Activated CD4-positive, alpha-beta T cell treated with anti-CD3 and anti-CD28 coated beads, Interleukin-2, amount 10 ng/mL, durations not matched to agents 7 days and 5 days (primary cell): Measurements from ENCODE around the gene PCAT6. TPM values are rescaled to one million over a fixed set of nuclear protein-coding genes. Genes with fewer than 3 reads are reported as not detected.

ENCODE experiments used
- CTCF ChIA-PET: fragments of 350-600 bp; sonication (Branson Sonifier 250); formaldehyde crosslinking; loops from one replicate; lab custom pipeline; 2021; ENCODE audit warnings: antibody characterized with exemption; lab: Charles Lee
- POLR2A ChIA-PET: fragments of 350-600 bp; sonication (Branson Sonifier 250); formaldehyde crosslinking; loops from one replicate; lab custom pipeline; 2021; ENCODE audit warnings: antibody characterized with exemption; lab: Charles Lee
- DNase-seq: peaks from one replicate; pipeline ENCODE4 v3.0.0-alpha.2; 2020
- H3K27ac Mint-ChIP-seq: one replicate; pipeline ENCODE4 v1.8.0; 2021; ENCODE audit warnings: mild to moderate bottlenecking, moderate library complexity, mixed read lengths
- H3K27me3 Mint-ChIP-seq: one replicate; pipeline ENCODE4 v1.8.0; 2021; ENCODE audit warnings: mixed read lengths
- H3K36me3 Mint-ChIP-seq: one replicate; pipeline ENCODE4 v1.8.0; 2021; ENCODE audit warnings: low read depth, mixed read lengths
- H3K4me1 Mint-ChIP-seq: one replicate; pipeline ENCODE4 v1.8.0; 2021; ENCODE audit warnings: mixed read lengths
- H3K4me3 Mint-ChIP-seq: one replicate; pipeline ENCODE4 v1.8.0; 2021; ENCODE audit warnings: mild to moderate bottlenecking, moderate library complexity, mixed read lengths
- H3K9me3 Mint-ChIP-seq: one replicate; pipeline ENCODE4 v1.8.0; 2021; ENCODE audit warnings: mixed read lengths
- total RNA-seq, 2 experiments: library from RNA; stranded (reverse); gene quantifications; one replicate each; pipeline ENCODE4 v1.2.3, GENCODE V29; 2021

Gene PCAT6
- total RNA-seq, 2 experiments from 2014 or later: 0.29 TPM; not detected in 1

GRCh38 chr1:202798792-202799331, 11.9 kb upstream of the PCAT6 start:
- no peak overlapping the region for H3K4me3 Mint-ChIP-seq
- POLR2A ChIA-PET: no interaction called here
- H3K27me3 Mint-ChIP-seq: no peaks in the 10 kb centered on the region
- no peak for DNase-seq
- peaks cover 2% of the 10 kb centered on the region for H3K36me3 Mint-ChIP-seq
- H3K4me1 Mint-ChIP-seq: peaks cover 35% of the 10 kb centered on the region
- H3K9me3 Mint-ChIP-seq: no peaks in the 10 kb centered on the region
- CTCF ChIA-PET: interaction anchor here (1.4 kb wide), 1 partner anchor 36 kb away, joined by 3 read pairs; no protein-coding TSS in a partner anchor
- H3K27ac Mint-ChIP-seq: no peak overlapping the region

- no peak overlapping the region for H3K27ac Mint-ChIP-seq
- no peak overlapping the region for H3K4me3 Mint-ChIP-seq
- CTCF ChIA-PET: interaction anchor here (0.8 kb wide), 1 partner anchor 23 kb away, joined by 6 read pairs; no protein-coding TSS in a partner anchor
- H3K27me3 Mint-ChIP-seq: no peaks in the 10 kb centered on the region
- no peaks in the 10 kb centered on the region for H3K9me3 Mint-ChIP-seq
- peaks cover 52% of the 10 kb centered on the region for H3K4me1 Mint-ChIP-seq
- DNase-seq: no peak
- POLR2A ChIA-PET: no interaction called here
- H3K36me3 Mint-ChIP-seq: peaks cover 2% of the 10 kb centered on the region
Measured at GRCh38 chr1:202800742-202801141, 10.0 kb upstream of the PCAT6 start.

- no peak overlapping the region for H3K4me3 Mint-ChIP-seq
- H3K27me3 Mint-ChIP-seq: no peaks in the 10 kb centered on the region
- H3K9me3 Mint-ChIP-seq: no peaks in the 10 kb centered on the region
- ChIA-PET POLR2A (no interaction called here), CTCF (no interaction called here)
- H3K4me1 Mint-ChIP-seq: peaks cover 56% of the 10 kb centered on the region
- peaks cover 2% of the 10 kb centered on the region for H3K36me3 Mint-ChIP-seq
- DNase-seq: no peak
- H3K27ac Mint-ChIP-seq: no peak overlapping the region
Measured at GRCh38 chr1:202801175-202801574, 9.6 kb upstream of the PCAT6 start.

DNA sequence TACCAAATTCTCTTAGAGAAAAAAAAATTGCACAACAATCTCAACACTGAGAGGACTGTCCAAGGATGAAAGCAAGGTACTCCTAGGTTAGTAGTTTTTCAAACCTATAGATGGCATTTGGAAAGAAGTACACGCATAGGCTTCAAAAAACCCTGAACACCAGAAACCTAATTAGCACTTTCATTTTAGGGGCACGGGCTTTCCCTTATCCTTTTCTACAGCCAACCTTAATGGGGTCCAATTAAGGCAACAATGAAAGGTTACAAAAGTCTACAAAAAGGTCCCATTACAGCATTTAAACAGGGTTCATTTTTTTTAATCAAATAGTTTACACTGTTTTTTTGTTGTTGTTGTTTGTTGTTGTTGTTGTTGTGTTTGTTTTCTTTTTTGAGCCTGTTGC, 8.7 kb upstream of the PCAT6 start:
- Mint-ChIP-seq H3K27ac (no peak overlapping the region), H3K27me3 (no peaks in the 10 kb centered on the region), H3K36me3 (peaks cover 2% of the 10 kb centered on the region), H3K4me1 (peaks cover 59% of the 10 kb centered on the region), H3K4me3 (no peak overlapping the region), H3K9me3 (no peaks in the 10 kb centered on the region)
- ChIA-PET CTCF (no interaction called here), POLR2A (no interaction called here)
- no peak for DNase-seq

GRCh38 chr1:202802998-202803932, 7.5 kb upstream of the PCAT6 start:
- Mint-ChIP-seq H3K36me3 (peaks cover 2% of the 10 kb centered on the region), H3K27me3 (no peaks in the 10 kb centered on the region), H3K4me3 (no peak overlapping the region), H3K9me3 (no peaks in the 10 kb centered on the region), H3K4me1 (peaks cover 55% of the 10 kb centered on the region), H3K27ac (no peak overlapping the region)
- ChIA-PET POLR2A (no interaction called here), CTCF (interaction anchor here (0.6 to 0.7 kb wide), 2 partner anchors 31 to 71 kb away, joined by 3 to 5 read pairs; no protein-coding TSS in a partner anchor)
- no peak for DNase-seq

DNA sequence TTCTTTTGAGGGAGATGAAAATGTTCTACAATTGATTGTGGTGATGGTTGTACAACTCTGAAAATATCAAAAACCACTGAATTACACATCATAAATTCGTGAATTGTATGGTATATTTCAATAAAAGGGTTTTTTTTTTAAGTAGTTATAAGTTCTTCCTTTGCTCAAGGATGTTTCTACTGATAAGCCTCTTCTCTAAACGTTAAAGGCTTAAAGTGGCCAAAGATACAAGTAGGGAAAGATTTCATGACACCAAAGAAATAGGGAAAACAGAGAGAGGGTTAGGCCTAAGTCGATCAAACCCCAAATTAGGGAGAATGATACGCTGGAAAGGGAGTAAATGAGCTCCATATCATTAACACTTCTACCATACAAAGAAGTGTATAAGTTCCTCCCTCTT, 6.6 kb upstream of the PCAT6 start:
- H3K4me3 Mint-ChIP-seq: no peak overlapping the region
- peaks cover 56% of the 10 kb centered on the region for H3K4me1 Mint-ChIP-seq

DNA sequence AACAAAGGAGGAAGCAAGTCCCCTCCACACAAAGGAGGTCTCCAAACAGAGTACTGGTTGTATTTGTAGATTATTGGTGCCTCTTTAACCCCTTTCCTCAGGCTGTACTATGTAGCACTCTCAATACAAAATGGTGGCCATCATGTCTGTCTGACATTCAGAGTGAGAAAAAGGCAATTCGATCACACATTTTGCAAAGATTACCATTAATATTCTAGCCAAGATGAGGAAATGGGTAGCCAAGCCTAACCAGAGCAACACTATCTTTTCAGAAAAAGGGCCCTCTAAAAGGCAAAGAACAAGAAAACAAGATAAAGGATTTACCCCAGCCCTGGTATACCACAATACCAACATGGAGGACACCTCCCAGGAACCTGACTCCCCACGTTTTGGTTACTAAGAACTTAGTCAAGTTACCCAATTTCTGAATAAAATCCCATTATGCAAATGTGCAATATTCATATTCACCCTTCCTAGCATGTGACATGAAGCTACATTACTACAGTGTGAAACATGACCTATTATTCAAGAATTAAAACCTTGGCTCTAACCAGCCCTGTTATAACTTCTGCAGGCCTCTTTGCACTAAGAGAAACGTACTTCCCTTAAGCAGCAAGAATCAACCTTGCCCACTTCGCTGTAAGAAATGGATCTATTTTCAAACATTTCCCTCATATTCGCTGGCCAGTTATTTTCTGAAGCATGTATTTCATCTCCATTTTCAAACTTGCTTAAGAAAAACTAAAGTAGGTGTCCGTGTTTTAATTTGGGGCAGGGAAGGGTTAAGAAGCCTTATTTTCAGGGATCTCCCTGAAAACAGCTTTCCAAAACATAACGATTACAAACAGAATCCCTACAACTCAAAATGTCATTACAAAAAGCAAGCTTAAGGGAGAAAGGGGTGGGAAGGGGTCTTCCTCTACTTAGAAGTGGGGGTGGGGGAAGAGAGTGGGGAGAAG, 4.6 kb upstream of the PCAT6 start:
- H3K4me1 Mint-ChIP-seq: peaks cover 62% of the 10 kb centered on the region

More for the DNA sequence above, 6.6 kb upstream of the PCAT6 start:
- Mint-ChIP-seq H3K36me3 (peaks cover 2% of the 10 kb centered on the region), H3K27me3 (peaks cover 4% of the 10 kb centered on the region), H3K27ac (no peak overlapping the region), H3K9me3 (no peaks in the 10 kb centered on the region)
- no peak for DNase-seq
- POLR2A ChIA-PET: no interaction called here
- CTCF ChIA-PET: no interaction called here

DNA sequence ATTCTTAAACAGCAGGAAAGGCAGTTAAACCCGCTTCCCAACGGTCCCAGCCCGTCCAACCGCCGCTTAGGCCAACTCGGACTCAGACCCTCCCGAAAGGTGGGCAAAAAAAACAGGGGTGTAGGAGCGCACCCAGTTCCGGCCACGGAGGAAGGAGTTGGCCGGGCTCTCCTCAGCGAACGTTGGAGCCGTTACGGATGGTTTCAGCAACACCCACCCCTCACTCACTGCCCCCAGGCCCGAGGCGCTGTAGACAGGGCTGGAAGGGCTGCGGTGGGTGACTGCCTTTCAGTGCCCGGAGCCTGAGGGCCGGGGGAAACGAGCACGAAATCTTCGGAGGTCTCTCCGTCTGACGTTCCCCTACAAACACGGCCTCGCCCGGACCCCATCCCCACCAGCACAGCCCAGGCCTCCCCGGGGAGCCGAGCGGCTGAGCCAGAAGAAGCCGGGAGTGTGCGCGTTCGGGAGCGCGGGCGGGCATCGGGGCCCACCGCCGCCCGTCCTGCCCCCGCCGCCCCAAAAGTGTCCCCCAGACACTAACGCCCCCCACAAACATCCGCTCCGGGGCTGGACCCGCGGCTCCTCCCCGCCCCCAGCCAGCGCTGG, 3.8 kb upstream of the PCAT6 start:
- Mint-ChIP-seq H3K4me3 (peak overlapping the region; percentile 72), H3K27ac (peak overlapping the region; percentile 87), H3K36me3 (peaks cover 6% of the 10 kb centered on the region), H3K27me3 (peaks cover 13% of the 10 kb centered on the region), H3K4me1 (peaks cover 64% of the 10 kb centered on the region), H3K9me3 (no peaks in the 10 kb centered on the region)
- POLR2A ChIA-PET: no interaction called here
- DNase-seq: peak; percentile 15
- CTCF ChIA-PET: interaction anchor here (1.4 kb wide), 1 partner anchor 9 kb away, joined by 3 read pairs; no protein-coding TSS in a partner anchor

More for the DNA sequence above, 4.6 kb upstream of the PCAT6 start:
- H3K9me3 Mint-ChIP-seq: no peaks in the 10 kb centered on the region
- DNase-seq: no peak
- ChIA-PET CTCF (interaction anchor here (0.6 to 1.4 kb wide), 3 partner anchors 9 to 495 kb away, joined by 3 read pairs; no protein-coding TSS in a partner anchor), POLR2A (no interaction called here)
- H3K4me3 Mint-ChIP-seq: peak overlapping the region; percentile 72
- peaks cover 8% of the 10 kb centered on the region for H3K27me3 Mint-ChIP-seq
- peaks cover 2% of the 10 kb centered on the region for H3K36me3 Mint-ChIP-seq
- H3K27ac Mint-ChIP-seq: peak overlapping the region; percentile 87

DNA sequence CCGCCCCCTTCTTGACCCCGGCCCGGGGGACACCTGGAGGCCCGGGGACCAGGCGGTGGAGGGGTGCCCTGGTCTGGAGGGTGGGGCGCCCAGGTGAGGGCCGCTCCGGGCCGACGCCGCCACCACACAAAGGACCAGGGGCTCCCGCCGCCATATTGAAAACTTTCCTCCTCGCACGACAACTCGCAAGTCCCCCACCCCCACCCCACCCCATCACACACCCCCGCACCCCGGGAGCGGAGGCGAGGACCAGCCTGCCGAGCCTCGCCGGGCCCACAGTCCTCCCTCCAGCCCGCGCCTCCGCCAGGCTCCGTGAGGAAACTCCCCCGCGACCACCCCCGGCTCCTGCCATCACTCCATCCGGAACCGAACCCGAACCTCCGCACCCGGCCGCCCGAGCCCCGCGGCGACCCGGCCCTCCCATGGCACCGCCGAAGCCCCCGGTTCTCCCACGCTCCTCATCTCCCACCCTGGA, 3.3 kb upstream of the PCAT6 start:
- H3K27me3 Mint-ChIP-seq: peaks cover 19% of the 10 kb centered on the region
- ChIA-PET CTCF (no interaction called here), POLR2A (interaction anchor here (0.6 kb wide), 1 partner anchor 79 kb away, joined by 8 read pairs; no protein-coding TSS in a partner anchor)
- peak overlapping the region; percentile 81 for H3K27ac Mint-ChIP-seq
- H3K4me1 Mint-ChIP-seq: peaks cover 62% of the 10 kb centered on the region
- H3K4me3 Mint-ChIP-seq: peak overlapping the region; percentile 72
- DNase-seq: peak; percentile 43
- H3K36me3 Mint-ChIP-seq: peaks cover 6% of the 10 kb centered on the region
- no peaks in the 10 kb centered on the region for H3K9me3 Mint-ChIP-seq

GRCh38 chr1:202807926-202808757, 2.6 kb upstream of the PCAT6 start, which contains the start of gene KDM5B:
TSS of gene KDM5B (minus strand) at chr1:202808421. CDS start at chr1:202808305, 116 bp downstream.
- Mint-ChIP-seq H3K27me3 (peaks cover 23% of the 10 kb centered on the region), H3K4me3 (peak within 1 kb of the TSS; percentile 72), H3K9me3 (no peaks in the 10 kb centered on the region), H3K4me1 (peaks cover 57% of the 10 kb centered on the region), H3K36me3 (peaks cover 3% of the 10 kb centered on the region), H3K27ac (peak within 1 kb of the TSS; percentile 81)
- CTCF ChIA-PET: interaction anchor here (0.6 kb wide), 1 partner anchor 20 kb away, joined by 3 read pairs; no protein-coding TSS in a partner anchor
- DNase-seq: peak; percentile 64
- POLR2A ChIA-PET: interaction anchor here (0.6 kb wide), 1 partner anchor 79 kb away, joined by 8 read pairs; no protein-coding TSS in a partner anchor

DNA sequence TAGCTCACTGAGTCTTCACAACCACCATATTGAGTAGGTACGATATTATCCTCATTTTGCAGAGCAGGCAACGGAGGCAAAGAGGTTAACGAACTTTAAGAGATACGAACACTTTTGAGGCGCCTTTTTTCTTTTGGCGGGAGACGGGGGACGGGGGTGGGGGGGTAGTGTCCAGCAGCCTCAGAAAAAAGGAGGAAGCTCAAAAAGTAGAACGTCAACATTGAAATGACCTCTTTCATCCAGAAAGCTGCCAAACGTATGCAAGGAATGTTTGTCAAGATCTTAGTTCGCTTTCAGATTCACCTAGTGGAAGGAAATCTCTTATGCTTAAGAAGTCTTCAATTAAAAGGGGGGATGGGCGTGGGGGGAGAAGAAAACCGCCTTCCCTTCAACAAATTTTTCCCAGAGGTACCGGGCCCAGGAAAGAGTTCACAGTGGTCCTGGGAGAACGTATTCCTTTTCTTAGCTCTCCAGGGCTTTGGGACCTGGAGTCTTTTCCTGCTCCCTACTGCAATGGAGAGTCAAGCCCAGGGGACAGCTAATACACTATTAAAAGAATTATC, 1.1 kb upstream of the PCAT6 start:
- Mint-ChIP-seq H3K4me3 (peak overlapping the region; percentile 91), H3K36me3 (peaks cover 3% of the 10 kb centered on the region), H3K27me3 (peaks cover 26% of the 10 kb centered on the region), H3K4me1 (peaks cover 48% of the 10 kb centered on the region), H3K9me3 (no peaks in the 10 kb centered on the region), H3K27ac (no peak overlapping the region)
- ChIA-PET POLR2A (no interaction called here), CTCF (interaction anchor here (0.7 to 1.4 kb wide), 3 partner anchors 18 to 42 kb away, joined by 3 read pairs; no protein-coding TSS in a partner anchor)
- DNase-seq: no peak
